ENCODE data around the gene GATA2. TPM values are rescaled to one million over a fixed set of nuclear protein-coding genes. Genes with fewer than 3 reads are reported as not detected.

Gene GATA2
- total RNA-seq, 4 donors from 2014 or later, result 2.8 to 11.6 (median 8.1) TPM

DNA sequence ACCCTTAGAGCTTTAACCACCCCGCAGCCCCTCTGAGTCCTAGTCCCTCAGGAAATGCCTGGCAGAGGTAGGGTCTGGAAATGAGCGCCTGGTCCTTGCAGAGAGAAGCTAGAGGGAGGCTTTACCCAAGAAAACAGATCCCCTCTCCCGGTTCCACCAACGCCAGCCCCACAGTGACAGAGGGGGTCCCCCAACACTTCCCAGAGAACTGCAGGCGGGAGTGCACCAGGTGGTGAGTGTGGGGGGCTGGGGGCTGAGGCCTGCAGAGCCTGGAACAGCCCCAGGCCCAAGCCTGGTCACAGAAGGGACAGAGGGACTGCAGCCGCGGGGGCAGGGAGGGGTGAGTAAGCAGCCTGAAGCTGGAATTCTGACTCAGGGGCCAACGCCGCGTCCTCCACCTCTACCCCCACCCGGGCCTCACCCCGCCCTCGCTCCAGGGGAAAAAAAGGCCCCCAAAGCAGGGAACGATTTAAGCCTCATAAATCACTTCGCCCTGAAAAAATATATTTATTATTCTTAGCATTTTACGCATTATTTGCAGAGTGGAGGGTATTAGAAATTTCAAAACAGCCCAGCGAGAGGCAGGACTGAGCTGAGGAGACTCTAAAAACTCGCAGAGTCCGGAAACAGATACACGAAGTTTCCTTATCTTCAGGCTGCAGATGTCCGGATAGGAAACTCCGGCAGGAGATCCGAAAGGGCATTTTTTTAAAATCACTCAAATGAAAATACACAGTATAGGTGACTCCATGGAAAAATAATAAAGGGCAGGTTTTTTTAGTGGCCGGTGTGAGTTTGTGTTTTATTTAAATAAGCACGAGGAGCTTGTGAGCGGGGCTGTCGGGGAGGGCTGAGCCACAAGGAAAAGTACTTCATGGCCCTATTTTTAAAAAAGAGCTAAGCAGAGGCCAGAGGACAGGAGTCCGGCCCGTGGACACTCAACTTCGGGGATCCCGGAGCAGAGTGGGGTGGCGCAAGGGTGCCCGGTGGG, 10.0 kb downstream of the GATA2 start:
- no peaks in the 10 kb centered on the region for H3K9me3 ChIP-seq
- no peak for DNase-seq
- peaks cover 0 to 50% of the 10 kb centered on the region in 2 donors for H3K27me3 ChIP-seq
- H3K27ac ChIP-seq, result peak overlapping the region in 2 of 4 donors; percentile 32 to 41
- H3K4me1 ChIP-seq, result peaks cover 0 to 16% (median 10%) of the 10 kb centered on the region in 4 donors
- TF ChIP-seq, protein P1, sequence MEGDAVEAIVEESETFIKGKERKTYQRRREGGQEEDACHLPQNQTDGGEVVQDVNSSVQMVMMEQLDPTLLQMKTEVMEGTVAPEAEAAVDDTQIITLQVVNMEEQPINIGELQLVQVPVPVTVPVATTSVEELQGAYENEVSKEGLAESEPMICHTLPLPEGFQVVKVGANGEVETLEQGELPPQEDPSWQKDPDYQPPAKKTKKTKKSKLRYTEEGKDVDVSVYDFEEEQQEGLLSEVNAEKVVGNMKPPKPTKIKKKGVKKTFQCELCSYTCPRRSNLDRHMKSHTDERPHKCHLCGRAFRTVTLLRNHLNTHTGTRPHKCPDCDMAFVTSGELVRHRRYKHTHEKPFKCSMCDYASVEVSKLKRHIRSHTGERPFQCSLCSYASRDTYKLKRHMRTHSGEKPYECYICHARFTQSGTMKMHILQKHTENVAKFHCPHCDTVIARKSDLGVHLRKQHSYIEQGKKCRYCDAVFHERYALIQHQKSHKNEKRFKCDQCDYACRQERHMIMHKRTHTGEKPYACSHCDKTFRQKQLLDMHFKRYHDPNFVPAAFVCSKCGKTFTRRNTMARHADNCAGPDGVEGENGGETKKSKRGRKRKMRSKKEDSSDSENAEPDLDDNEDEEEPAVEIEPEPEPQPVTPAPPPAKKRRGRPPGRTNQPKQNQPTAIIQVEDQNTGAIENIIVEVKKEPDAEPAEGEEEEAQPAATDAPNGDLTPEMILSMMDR (IDR thresholded peaks at IDR 0.05), result no peak
- TF ChIP-seq POLR2A (IDR thresholded peaks at IDR 0.05), result no peak
- H3K4me3 ChIP-seq, result no peak overlapping the region
- H3K36me3 ChIP-seq, result no peaks in the 10 kb centered on the region

GRCh38 chr3:128482175-128482574, 10.8 kb downstream of the GATA2 start:
- peak overlapping the region in 1 of 4 donors; percentile 26 for H3K27ac ChIP-seq

GRCh38 chr3:128481438-128481942, 11.5 kb downstream of the GATA2 start:
- Histone ChIP-seq H3K4me1 (peaks cover 0 to 1% (median under 1%) of the 10 kb centered on the region in 4 donors), H3K4me3 (no peak overlapping the region), H3K36me3 (no peaks in the 10 kb centered on the region), H3K27ac (no peak overlapping the region), H3K27me3 (peaks cover 0 to 35% of the 10 kb centered on the region in 2 donors), H3K9me3 (no peaks in the 10 kb centered on the region)
- no peak for DNase-seq
- TF ChIP-seq, protein P1 (IDR thresholded peaks at IDR 0.05), result no peak
- TF ChIP-seq POLR2A (IDR thresholded peaks at IDR 0.05), result no peak

More at GRCh38 chr3:128482175-128482574, 10.8 kb downstream of the GATA2 start:
- Histone ChIP-seq H3K36me3 (no peaks in the 10 kb centered on the region), H3K4me1 (peaks cover 0 to 8% (median 3%) of the 10 kb centered on the region in 4 donors), H3K27me3 (peaks cover 0 to 42% of the 10 kb centered on the region in 2 donors), H3K4me3 (no peak overlapping the region), H3K9me3 (no peaks in the 10 kb centered on the region)
- TF ChIP-seq POLR2A (IDR thresholded peaks at IDR 0.05), result no peak
- TF ChIP-seq, protein P1 (IDR thresholded peaks at IDR 0.05), result no peak
- no peak for DNase-seq

GRCh38 chr3:128480717-128481437, 12.1 kb downstream of the GATA2 start:
- Histone ChIP-seq H3K27me3 (peaks cover 0 to 29% of the 10 kb centered on the region in 2 donors), H3K4me1 (no peaks in the 10 kb centered on the region), H3K36me3 (no peaks in the 10 kb centered on the region), H3K4me3 (no peak overlapping the region), H3K27ac (no peak overlapping the region), H3K9me3 (no peaks in the 10 kb centered on the region)
- no peak for TF ChIP-seq POLR2A (IDR thresholded peaks at IDR 0.05)
- TF ChIP-seq, protein P1 (IDR thresholded peaks at IDR 0.05), result no peak
- DNase-seq, result no peak

DNA sequence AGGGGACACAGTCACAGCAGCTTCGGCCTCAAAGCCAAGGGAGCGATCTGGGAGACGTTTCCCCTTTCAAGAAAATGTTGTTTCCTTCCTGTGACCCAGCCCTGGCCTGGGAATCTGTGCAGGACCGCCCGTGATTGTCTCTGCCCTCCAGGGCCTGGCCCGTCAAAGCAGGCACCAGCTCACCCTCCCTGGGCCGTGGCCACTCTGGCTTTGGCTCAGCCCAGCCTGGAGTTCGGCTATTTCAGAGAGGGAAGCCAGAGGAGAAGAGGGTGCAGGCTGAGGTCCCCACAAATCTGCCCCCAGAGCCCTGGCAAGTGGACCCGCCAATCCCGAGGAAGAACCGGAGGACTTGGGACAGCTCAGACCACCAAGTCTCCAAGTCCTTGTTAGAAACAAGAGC, 12.7 kb downstream of the GATA2 start:
- H3K4me3 ChIP-seq, result no peak overlapping the region
- no peaks in the 10 kb centered on the region for H3K9me3 ChIP-seq
- no peak overlapping the region for H3K27ac ChIP-seq
- no peaks in the 10 kb centered on the region for H3K4me1 ChIP-seq
- TF ChIP-seq, protein P1 (IDR thresholded peaks at IDR 0.05), result no peak
- no peak for TF ChIP-seq POLR2A (IDR thresholded peaks at IDR 0.05)
- no peak for DNase-seq
- H3K36me3 ChIP-seq, result no peaks in the 10 kb centered on the region
- peaks cover 0 to 23% of the 10 kb centered on the region in 2 donors for H3K27me3 ChIP-seq
